Sigmoid colon (tissue), 7 donors: ENCODE data around the gene HMGCS2. TPM values are rescaled to one million over a fixed set of nuclear protein-coding genes. Genes with fewer than 3 reads are reported as not detected.
"Not testable (repeated sequence)": the region's sequence is repeated elsewhere in the genome, so short reads cannot be mapped to it uniquely, and the experiment has no call there.

Experiments used
- DNase-seq: peaks from one replicate; pipeline ENCODE4 v3.0.0-alpha.2; 2019
- H3K27ac ChIP-seq, 4 donors: fragments of 200-600 bp; sonication (generic); one replicate each; pipeline ENCODE4 v1.5.1; 2016 to 2019; ENCODE audit warnings: mild to moderate bottlenecking in 1 of 4
- H3K27me3 ChIP-seq, 3 donors: fragments of 200-600 bp; sonication (generic); one replicate each; pipeline ENCODE4 v1.5.1; 2019; ENCODE audit warnings: mild to moderate bottlenecking in 1 of 3
- H3K36me3 ChIP-seq, 4 donors: fragments of 200-600 bp; sonication (generic); one replicate each; pipeline ENCODE4 v1.5.1; 2016 to 2019
- H3K4me1 ChIP-seq, 4 donors: fragments of 200-600 bp; sonication (generic); one replicate each; pipeline ENCODE4 v1.5.1; 2017 to 2019
- H3K4me3 ChIP-seq, 4 donors: fragments of 200-600 bp; sonication (generic); one replicate each; pipeline ENCODE4 v1.5.1; 2017 to 2019; ENCODE audit warnings: mild to moderate bottlenecking in 2 of 4, moderate library complexity in 1 of 4
- H3K9me3 ChIP-seq, 4 donors: fragments of 200-600 bp in 3 of 4; sonication (generic) in 3 of 4; one replicate each; pipeline versions ENCODE4 v1.5.1 to v1.6.1; 2013 to 2019
- CTCF ChIP-seq, 4 experiments: fragments of 450-650 bp in 3 of 4; fragments of 200-600 bp in 1 of 4; IDR thresholded peaks; one replicate each; pipeline ENCODE4 v1.5.1; 2016 to 2019; ENCODE audit warnings: antibody characterized with exemption in 4 of 4, mild to moderate bottlenecking in 3 of 4, moderate library complexity in 2 of 4
- EP300 ChIP-seq, 4 donors: sonication (generic); formaldehyde crosslinking; IDR thresholded peaks; one replicate each; pipeline ENCODE4 v1.6.1; 2017; ENCODE audit warnings: antibody characterized with exemption in 4 of 4
- POLR2A ChIP-seq, 2 donors: fragments of 450-650 bp; IDR thresholded peaks; one replicate each; pipeline ENCODE4 v1.6.1; 2016; ENCODE audit warnings: antibody characterized with exemption in 2 of 2, mild to moderate bottlenecking in 2 of 2, moderate library complexity in 2 of 2
- POLR2AphosphoS5 ChIP-seq, 4 donors: sonication (generic); formaldehyde crosslinking; IDR thresholded peaks; one replicate each; pipeline ENCODE4 v1.6.1; 2017; ENCODE audit warnings: antibody characterized with exemption in 4 of 4
- WGBS, 2 donors: extraction: QIAGEN DNeasy Blood & Tissue Kit; methylation state at CpG; one replicate each; pipeline ENCODE4 v1.1.7; 2013; 5-methylcytosine and 5-hydroxymethylcytosine counted together
- intact Hi-C: fragments of 100-400 bp; cut with DNase I; formaldehyde crosslinking; loops from one replicate; pipeline ENCODE4 v1.15.1; 2023
- polyA plus RNA-seq, 3 donors: library from polyadenylated mRNA; stranded (reverse); fragments of 200-250 nt; gene quantifications; one replicate each; pipeline ENCODE4 v1.2.3, GENCODE V29; 2013
- total RNA-seq, 4 donors: library from RNA; depleted of rRNA; stranded (reverse); fragments of >200 nt; gene quantifications; one replicate each; pipeline ENCODE4 v1.1.0, GENCODE V29; 2016
- donor health status: healthy with polysubstance abuse.
- donor health status: Bipolar disorder and iron deficiency.
- donor health status: healthy.

Gene HMGCS2
- total and polyA plus RNA-seq, 7 donors, result 2.8 to 607 (median 165) TPM; not detected in 3

DNA sequence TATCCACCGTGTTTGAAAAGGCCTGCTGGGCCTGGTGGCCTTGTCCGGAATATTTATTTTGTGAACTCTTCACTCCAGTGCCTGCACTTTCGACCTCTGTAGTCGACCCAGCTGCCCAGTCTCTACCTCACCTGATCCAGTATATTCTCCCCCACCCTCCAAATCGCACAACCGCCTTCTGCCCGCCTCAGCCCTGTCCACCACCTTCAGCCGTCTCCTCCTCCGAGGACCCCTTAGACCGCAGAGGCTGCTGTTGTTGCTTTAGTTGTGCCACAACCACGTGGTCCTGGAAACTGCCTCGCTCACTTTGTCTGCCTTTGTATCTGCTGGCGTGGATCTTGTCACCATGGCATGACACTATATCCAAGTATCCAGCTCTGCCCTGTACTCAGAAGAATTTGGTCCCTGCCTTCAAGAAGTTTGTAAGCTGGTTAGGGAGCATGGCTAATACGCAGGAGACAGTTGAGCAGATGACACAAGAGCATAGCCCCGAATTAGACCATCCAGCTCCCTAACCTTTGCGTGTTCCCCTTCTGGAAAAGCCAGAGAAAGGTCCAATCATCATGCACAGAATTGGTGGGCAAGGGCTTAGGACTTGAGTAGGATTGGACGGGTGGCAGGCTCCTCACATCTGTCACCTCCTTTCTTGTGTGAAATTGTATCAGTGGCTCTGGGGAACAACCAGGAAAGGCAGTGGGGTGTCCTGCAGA lies 55.5 kb downstream of the HMGCS2 start:
- WGBS, 2 donors, result 66 to 75% methylated on average over 17 of the region's 17 CpGs
- no peak for DNase-seq
- Histone ChIP-seq H3K9me3 (no peaks in the 10 kb centered on the region), H3K4me3 (peak overlapping the region; percentile 53 to 72 (median 67)), H3K4me1 (peaks cover 0 to 30% (median 19%) of the 10 kb centered on the region in 4 donors), H3K27ac (peak overlapping the region; percentile 78 to 89 (median 82)), H3K27me3 (no peaks in the 10 kb centered on the region), H3K36me3 (no peaks in the 10 kb centered on the region)
- TF ChIP-seq EP300 (IDR thresholded peaks at IDR 0.05), result no peak
- TF ChIP-seq POLR2A (IDR thresholded peaks at IDR 0.05), result no peak
- TF ChIP-seq POLR2AphosphoS5 (IDR thresholded peaks at IDR 0.05), result no peak
- no peak for TF ChIP-seq CTCF (IDR thresholded peaks at IDR 0.05)
- intact Hi-C loops, result loop anchor here (2.0 to 5.0 kb wide), 2 partner anchors 38 to 386 kb away; no protein-coding TSS in a partner anchor

DNA sequence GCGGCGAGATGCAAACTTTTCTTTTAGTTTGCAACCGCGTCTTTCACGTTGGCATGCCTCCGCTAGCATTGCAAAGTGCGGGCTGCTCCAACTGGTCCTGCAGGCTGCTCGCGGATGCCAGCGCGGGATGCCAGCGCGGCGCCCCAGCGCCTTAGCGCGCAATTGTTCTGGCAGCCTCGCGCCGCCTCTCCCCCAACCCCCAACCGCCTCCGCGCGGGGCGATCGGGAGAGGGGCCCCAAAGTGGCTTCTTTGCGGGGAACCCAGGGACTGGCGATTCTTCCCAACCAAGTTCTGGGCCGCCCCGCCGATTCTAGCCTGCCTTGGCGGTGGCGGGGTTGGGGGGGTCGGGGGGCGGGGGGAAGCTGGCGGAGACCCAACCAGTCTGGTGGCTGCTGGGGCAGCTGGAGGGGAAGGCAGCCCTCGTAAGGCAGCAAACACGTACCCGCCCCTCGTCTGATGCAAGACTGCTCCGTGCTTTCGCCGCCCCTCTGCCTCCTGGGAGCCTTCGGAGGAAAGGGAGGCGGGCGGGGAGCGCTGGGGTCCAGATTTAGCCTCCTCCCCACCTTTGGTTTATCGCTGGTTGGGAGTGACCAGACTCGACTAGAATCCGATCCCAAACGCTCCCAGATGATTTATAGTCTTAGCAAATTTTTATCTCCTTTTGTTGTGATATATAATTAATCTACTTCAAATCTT lies 56.2 kb downstream of the HMGCS2 start:
- TF ChIP-seq POLR2AphosphoS5 (IDR thresholded peaks at IDR 0.05) (peak in 3 of 4 donors; percentile 27 to 62 (median 59)), EP300 (IDR thresholded peaks at IDR 0.05) (no peak)
- Histone ChIP-seq H3K36me3 (no peaks in the 10 kb centered on the region), H3K4me3 (peak overlapping the region; percentile 53 to 72 (median 67)), H3K27me3 (no peaks in the 10 kb centered on the region), H3K27ac (peak overlapping the region; percentile 78 to 89 (median 82)), H3K4me1 (peaks cover 0 to 30% (median 19%) of the 10 kb centered on the region in 4 donors), H3K9me3 (no peaks in the 10 kb centered on the region)
- peak; percentile 94 for DNase-seq
- 2 to 5% methylated on average over 51 of the region's 51 CpGs for WGBS, 2 donors
- intact Hi-C loops, result loop anchor here (2.0 to 5.0 kb wide), 2 partner anchors 38 to 385 kb away; no protein-coding TSS in a partner anchor

DNA sequence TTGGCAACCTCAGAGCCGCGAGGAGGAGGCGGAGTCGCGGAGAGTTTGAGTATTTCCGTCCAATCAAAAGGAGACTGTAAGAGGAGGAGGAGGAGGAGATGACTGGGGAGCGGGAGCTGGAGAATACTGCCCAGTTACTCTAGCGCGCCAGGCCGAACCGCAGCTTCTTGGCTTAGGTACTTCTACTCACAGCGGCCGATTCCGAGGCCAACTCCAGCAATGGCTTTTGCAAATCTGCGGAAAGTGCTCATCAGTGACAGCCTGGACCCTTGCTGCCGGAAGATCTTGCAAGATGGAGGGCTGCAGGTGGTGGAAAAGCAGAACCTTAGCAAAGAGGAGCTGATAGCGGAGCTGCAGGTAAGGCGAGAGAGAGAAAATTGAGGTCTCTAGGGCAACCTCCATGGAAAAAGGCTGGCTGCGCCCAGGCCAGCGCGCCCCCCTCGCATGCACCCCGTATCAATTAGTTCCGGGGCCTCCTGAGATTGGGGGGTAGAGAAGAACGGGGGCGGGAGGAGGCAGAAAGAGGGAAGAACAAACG lies 56.8 kb downstream of the HMGCS2 start, which contains the start of gene PHGDH:
TSS of gene PHGDH (plus strand) at position 131 of the 538 bp plus-strand sequence. CDS start at position 220, 89 bp downstream.
- Histone ChIP-seq H3K27me3 (no peaks in the 10 kb centered on the region), H3K27ac (peak within 1 kb of the TSS; percentile 78 to 89 (median 82)), H3K4me1 (peaks cover 0 to 30% (median 19%) of the 10 kb centered on the region in 4 donors), H3K4me3 (peak within 1 kb of the TSS; percentile 53 to 72 (median 67)), H3K9me3 (no peaks in the 10 kb centered on the region), H3K36me3 (no peaks in the 10 kb centered on the region)
- TF ChIP-seq CTCF (IDR thresholded peaks at IDR 0.05) (no peak), EP300 (IDR thresholded peaks at IDR 0.05) (no peak), POLR2AphosphoS5 (IDR thresholded peaks at IDR 0.05) (peak; percentile 64 to 86 (median 78)), POLR2A (IDR thresholded peaks at IDR 0.05) (peak; percentile 26 to 56)
- intact Hi-C loops, result loop anchor here (2.0 to 5.0 kb wide), 2 partner anchors 37 to 385 kb away; no protein-coding TSS in a partner anchor
- DNase-seq, result peak; percentile 87
- WGBS, 2 donors, result 1% methylated on average over 27 of the region's 27 CpGs

GRCh38 chr1:119711356-119711803 lies 57.3 kb downstream of the HMGCS2 start:
- not testable (repeated sequence) for H3K27me3 ChIP-seq, DNase-seq, H3K9me3 ChIP-seq, H3K36me3 ChIP-seq
- intact Hi-C loops, result loop anchor here (5.0 kb wide), 1 partner anchor 384 kb away; no protein-coding TSS in a partner anchor
- Histone ChIP-seq H3K27ac (peak overlapping the region; percentile 78 to 89 (median 82)), H3K4me1 (peaks cover 0 to 30% (median 19%) of the 10 kb centered on the region in 4 donors), H3K4me3 (peak overlapping the region in 3 of 4 donors; percentile 66 to 72 (median 68))
- 11 to 14% methylated on average over 8 of the region's 10 CpGs for WGBS, 2 donors

DNA sequence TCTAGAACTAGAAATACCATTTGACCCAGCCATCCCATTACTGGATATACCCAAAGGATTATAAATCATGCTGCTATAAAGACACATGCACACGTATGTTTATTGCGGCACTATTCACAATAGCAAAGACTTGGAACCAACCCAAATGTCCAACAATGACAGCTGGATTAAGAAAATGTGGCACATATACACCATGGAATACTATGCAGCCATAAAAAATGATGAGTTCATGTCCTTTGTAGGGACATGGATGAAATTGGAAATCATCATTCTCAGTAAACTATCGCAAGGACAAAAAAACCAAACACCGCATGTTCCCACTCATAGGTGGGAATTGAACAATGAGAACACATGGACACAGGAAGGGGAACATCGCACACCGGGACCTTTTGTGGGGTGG lies 62.1 kb downstream of the HMGCS2 start:
- H3K4me3 ChIP-seq, H3K4me1 ChIP-seq, H3K27ac ChIP-seq, H3K27me3 ChIP-seq, DNase-seq, intact Hi-C loops, H3K9me3 ChIP-seq, H3K36me3 ChIP-seq: not testable (repeated sequence)
- WGBS, 2 donors, result 82 to 90% methylated on average over 6 of the region's 6 CpGs
